Choroid plexus epithelial cell (primary cell): ENCODE data around the gene STAT2.

ENCODE experiments used
- DNase-seq: peaks from one replicate; pipeline ENCODE4 v3.0.0-alpha.2; 2010; ENCODE audit warnings: low read depth
- H3K4me3 ChIP-seq: 2 replicates; pipeline ENCODE4 v1.5.1; 2011; ENCODE audit warnings: low read depth, mild to moderate bottlenecking, control low read depth, low read length, moderate library complexity
- TF ChIP-seq, protein P1 (sequence below): conservative IDR thresholded peaks from 2 replicates; pipeline ENCODE4 v1.5.1; 2011; ENCODE audit warnings: low read depth, mild to moderate bottlenecking, control low read depth, inconsistent platforms, low read length, moderate library complexity

The STAT2 gene

DNA sequence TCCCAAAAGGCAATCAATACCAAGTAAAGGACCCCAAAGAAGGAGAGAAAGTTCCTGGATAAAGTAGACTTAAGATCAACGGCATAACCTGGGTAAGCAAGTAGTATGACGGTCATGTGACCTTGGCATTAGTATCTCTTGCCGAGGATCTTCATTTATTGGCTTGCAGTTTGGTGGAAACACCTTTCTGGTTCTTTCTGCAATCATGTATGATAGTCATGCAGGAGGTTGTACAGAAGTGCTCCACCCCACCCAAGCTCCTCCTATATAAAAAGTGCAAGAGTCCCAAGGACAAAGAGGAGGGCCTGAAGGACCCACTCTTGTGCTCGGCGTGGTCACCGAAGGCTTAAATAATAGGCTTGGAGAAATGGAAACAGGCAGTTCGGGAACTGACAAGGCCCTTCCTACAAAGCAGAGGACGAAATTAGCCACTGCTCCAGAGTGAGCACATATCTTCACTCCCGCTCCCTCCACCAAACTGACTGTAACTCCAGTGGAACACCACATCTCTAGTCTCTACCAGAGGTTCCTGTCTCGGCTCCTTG lies 60.5 kb downstream of the STAT2 start:
- DNase-seq: no peak

DNA sequence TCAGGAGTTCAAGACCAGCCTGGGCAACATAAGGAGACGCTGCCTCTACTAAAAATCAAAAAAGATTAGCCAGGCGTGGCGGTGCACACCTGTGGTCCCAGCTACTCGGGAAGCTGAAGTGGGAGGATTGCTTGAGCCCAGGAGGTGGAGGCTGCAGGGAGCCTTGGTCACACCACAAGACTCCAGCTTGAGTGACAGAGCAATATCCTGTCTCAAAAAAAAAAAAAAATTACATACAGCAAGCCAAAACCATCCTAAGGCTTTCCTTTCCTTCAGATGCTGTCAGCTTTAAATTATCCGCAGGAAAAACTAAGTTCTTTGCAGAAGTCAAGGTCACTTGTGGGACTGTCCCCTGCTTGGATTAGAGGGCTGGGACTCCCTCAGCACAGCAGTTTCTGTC lies 61.1 kb downstream of the STAT2 start:
- TF ChIP-seq, protein P1, sequence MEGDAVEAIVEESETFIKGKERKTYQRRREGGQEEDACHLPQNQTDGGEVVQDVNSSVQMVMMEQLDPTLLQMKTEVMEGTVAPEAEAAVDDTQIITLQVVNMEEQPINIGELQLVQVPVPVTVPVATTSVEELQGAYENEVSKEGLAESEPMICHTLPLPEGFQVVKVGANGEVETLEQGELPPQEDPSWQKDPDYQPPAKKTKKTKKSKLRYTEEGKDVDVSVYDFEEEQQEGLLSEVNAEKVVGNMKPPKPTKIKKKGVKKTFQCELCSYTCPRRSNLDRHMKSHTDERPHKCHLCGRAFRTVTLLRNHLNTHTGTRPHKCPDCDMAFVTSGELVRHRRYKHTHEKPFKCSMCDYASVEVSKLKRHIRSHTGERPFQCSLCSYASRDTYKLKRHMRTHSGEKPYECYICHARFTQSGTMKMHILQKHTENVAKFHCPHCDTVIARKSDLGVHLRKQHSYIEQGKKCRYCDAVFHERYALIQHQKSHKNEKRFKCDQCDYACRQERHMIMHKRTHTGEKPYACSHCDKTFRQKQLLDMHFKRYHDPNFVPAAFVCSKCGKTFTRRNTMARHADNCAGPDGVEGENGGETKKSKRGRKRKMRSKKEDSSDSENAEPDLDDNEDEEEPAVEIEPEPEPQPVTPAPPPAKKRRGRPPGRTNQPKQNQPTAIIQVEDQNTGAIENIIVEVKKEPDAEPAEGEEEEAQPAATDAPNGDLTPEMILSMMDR: no peak
- H3K4me3 ChIP-seq: peak overlapping the region; percentile 90
- no peak for DNase-seq

More for the DNA sequence above, 60.5 kb downstream of the STAT2 start:
- H3K4me3 ChIP-seq: peak overlapping the region; percentile 90
- TF ChIP-seq, protein P1: no peak

DNA sequence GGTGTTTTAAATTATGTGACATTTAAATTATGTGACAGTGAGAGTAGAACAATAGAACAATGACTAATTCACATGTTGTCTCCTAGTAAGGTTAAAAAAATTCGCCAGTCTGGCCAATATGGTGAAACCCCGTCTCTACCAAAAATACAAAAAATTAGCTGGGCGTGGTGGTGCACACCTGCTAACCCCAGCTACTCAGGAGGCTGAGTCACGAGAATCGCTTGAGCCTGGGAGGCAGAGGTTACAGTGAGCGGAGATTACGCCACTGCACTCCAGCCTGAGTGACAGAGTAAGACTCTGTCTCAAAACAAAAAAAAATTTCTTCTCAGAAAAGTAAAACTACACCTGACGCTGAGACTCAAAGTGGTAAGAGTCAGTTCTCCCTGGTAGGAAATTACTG lies 62.5 kb downstream of the STAT2 start:
- TF ChIP-seq, protein P1: no peak
- DNase-seq: no peak
- H3K4me3 ChIP-seq: no peak overlapping the region

DNA sequence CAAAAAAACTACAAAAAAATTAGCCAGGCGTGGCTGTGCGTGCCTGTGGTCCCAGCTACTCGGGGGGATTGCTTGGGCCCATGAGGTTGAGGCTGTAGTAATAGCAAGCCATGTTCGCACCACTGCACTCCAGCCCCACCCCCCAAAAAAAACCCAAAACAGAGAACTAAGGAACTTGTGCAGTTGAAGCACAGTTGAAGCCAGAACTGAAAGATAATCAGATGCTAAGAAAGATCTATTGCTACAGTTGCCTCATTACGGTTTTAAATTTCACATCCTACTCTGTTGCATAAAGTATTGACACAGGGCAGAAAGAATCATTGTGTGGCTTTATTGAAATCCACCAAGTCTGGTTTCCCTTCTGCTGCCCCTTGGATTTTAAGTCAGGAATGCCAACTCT lies 63.6 kb downstream of the STAT2 start:
- TF ChIP-seq, protein P1: no peak
- H3K4me3 ChIP-seq: no peak overlapping the region
- no peak for DNase-seq

DNA sequence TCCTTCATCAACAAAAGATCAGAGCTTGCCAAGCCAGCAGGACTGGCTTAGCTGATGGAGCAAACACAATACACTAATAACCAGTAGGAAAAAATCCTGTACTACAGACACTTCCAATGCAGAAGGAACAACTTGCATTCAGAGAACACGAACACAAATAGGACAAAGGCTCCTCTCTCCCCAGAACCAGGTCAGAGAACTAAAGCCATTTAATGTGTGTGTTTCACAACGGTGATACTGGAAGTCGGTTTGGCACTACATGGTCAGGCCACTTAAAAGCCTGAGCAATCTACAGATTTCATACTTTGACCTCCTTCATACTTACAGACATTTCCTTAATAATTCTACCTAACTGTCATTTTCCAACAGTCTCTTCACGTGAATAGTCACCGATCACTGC lies 66.1 kb downstream of the STAT2 start:
- DNase-seq: no peak
- no peak overlapping the region for H3K4me3 ChIP-seq
- TF ChIP-seq, protein P1: no peak
